Measurements from ENCODE around the gene FASTKD1.

DNA sequence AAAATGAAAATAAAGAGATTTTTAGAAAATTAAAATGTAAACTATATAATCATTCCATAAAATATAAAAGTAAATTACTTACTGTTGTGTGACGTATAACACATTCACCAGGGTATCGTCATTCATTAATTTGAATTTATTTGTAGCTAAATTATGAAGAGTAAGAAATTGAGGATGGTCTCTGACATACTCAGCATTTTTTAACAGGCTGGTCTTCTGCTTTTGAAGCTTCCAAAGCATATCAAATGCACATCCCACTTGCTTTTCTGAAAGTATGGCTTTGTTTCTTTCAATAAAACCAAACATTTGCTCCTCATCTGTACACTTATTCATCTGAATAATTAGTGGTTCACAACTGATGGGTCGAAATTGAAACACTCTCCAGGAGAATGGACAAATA is 2.1 kb downstream of the FASTKD1 start:
- TF ChIP-seq, protein P1, sequence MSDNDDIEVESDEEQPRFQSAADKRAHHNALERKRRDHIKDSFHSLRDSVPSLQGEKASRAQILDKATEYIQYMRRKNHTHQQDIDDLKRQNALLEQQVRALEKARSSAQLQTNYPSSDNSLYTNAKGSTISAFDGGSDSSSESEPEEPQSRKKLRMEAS (IDR thresholded peaks at IDR 0.05; ENCODE audit: insufficient read depth, insufficient read length): no peak
- TF ChIP-seq CTCF (IDR thresholded peaks at IDR 0.05; ENCODE audit: extremely low read depth in 1 of 2, insufficient read depth in 1 of 2, low read depth in 1 of 2, low read length in 2 of 2) (no peak), POLR2A (IDR thresholded peaks at IDR 0.05; ENCODE audit: low read depth, low read length) (no peak)
